Measurements from ENCODE around the gene LRMDA.

LRMDA gene

GRCh38 chr10:75894761-75895160, 463.3 kb downstream of the LRMDA start:
- DNase-seq: no peak

GRCh38 chr10:75895259-75895658, 463.8 kb downstream of the LRMDA start:
- no peak for DNase-seq

GRCh38 chr10:75899816-75900390, 468.5 kb downstream of the LRMDA start:
- no peak for DNase-seq

- no peak for DNase-seq
Measured at GRCh38 chr10:75902816-75903215, 471.4 kb downstream of the LRMDA start.

- no peak for DNase-seq
Measured at GRCh38 chr10:75904499-75905283, 473.3 kb downstream of the LRMDA start.

GRCh38 chr10:75905490-75905889, 474.1 kb downstream of the LRMDA start:
- DNase-seq: no peak

GRCh38 chr10:75910032-75910431, 478.6 kb downstream of the LRMDA start:
- DNase-seq: no peak

GRCh38 chr10:75911426-75911825, 480.0 kb downstream of the LRMDA start:
- DNase-seq: no peak

GRCh38 chr10:75916906-75917305, 485.5 kb downstream of the LRMDA start:
- no peak for DNase-seq

- no peak for DNase-seq
Measured at GRCh38 chr10:75919913-75920312, 488.5 kb downstream of the LRMDA start.

GRCh38 chr10:75922435-75922834, 491.0 kb downstream of the LRMDA start:
- DNase-seq: no peak

GRCh38 chr10:75924309-75924902, 493.0 kb downstream of the LRMDA start:
- DNase-seq: no peak

GRCh38 chr10:75925999-75926398, 494.6 kb downstream of the LRMDA start:
- DNase-seq: no peak

GRCh38 chr10:75926763-75927162, 495.3 kb downstream of the LRMDA start:
- no peak for DNase-seq

- no peak for DNase-seq
Measured at GRCh38 chr10:75928231-75928630, 496.8 kb downstream of the LRMDA start.

- DNase-seq: no peak
Measured at GRCh38 chr10:75929630-75930161, 498.3 kb downstream of the LRMDA start.

GRCh38 chr10:75932921-75933320, 501.5 kb downstream of the LRMDA start:
- DNase-seq: no peak

- DNase-seq: no peak
Measured at GRCh38 chr10:75935240-75935639, 503.8 kb downstream of the LRMDA start.

- no peak for DNase-seq
Measured at GRCh38 chr10:75935650-75936400, 504.4 kb downstream of the LRMDA start.

GRCh38 chr10:75936841-75937240, 505.4 kb downstream of the LRMDA start:
- DNase-seq: no peak

- DNase-seq: no peak
Measured at GRCh38 chr10:75937823-75938222, 506.4 kb downstream of the LRMDA start.

- DNase-seq: no peak
Measured at GRCh38 chr10:75938380-75939122, 507.1 kb downstream of the LRMDA start.

GRCh38 chr10:75939541-75939940, 508.1 kb downstream of the LRMDA start:
- DNase-seq: no peak

All from activated CD4-positive, alpha-beta T cell treated with anti-CD3 and anti-CD28 coated beads, Interleukin-2, Interleukin-6, amounts not matched to agents 100 ng/mL and 50 ng/mL, durations not matched to agents 16 hours and 8 hours (primary cell).